Measurements from ENCODE around the gene FOXP2. TPM values are rescaled to one million over a fixed set of nuclear protein-coding genes. Genes with fewer than 3 reads are reported as not detected.
A peak's percentile ranks its signal among the peaks of the same experiment; 100 is the strongest.
"Not testable (repeated sequence)": the region's sequence is repeated elsewhere in the genome, so short reads cannot be mapped to it uniquely, and the experiment has no call there.

The FOXP2 gene
- total RNA-seq, 1 donor: 5.8 TPM

DNA sequence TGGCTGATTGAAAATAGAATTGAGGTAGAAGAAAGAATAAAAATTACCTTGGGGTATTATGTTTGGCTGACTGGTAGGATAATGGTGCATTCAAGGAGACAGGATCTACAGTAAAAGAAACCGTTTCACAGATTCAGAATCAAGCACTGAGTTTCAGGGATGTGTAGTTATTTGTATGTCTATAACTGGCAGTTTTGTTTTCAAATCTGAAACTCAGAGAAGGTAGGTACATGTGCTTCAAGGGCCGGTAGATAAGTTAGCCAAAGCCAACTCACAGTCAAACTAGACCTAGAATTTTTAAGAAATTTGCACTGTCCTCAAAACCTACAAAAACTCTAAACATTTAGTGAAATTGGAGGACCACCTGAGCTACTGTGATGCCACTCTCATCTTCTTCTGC, 191.5 kb downstream of the FOXP2 start:
- no peak overlapping the region for H2AFZ ChIP-seq (ENCODE audit: low read length)
- no peaks in the 10 kb centered on the region for H4K20me1 ChIP-seq (ENCODE audit: insufficient read depth, low read length)
- DNase-seq (ENCODE audit: insufficient read length, low spot score, missing footprints): peak; percentile 0
- H3K4me2 ChIP-seq (ENCODE audit: insufficient read depth, low read length): no peak overlapping the region
- H3K9me3 ChIP-seq (ENCODE audit: low read depth, low read length): no peaks in the 10 kb centered on the region
- H3K36me3 ChIP-seq (ENCODE audit: insufficient read depth, low read length): no peaks in the 10 kb centered on the region
- no peaks in the 10 kb centered on the region for H3K4me1 ChIP-seq (ENCODE audit: insufficient read depth, low read length)
- H3K27ac ChIP-seq (ENCODE audit: low read depth, low read length): no peak overlapping the region
- TF ChIP-seq, protein P1, sequence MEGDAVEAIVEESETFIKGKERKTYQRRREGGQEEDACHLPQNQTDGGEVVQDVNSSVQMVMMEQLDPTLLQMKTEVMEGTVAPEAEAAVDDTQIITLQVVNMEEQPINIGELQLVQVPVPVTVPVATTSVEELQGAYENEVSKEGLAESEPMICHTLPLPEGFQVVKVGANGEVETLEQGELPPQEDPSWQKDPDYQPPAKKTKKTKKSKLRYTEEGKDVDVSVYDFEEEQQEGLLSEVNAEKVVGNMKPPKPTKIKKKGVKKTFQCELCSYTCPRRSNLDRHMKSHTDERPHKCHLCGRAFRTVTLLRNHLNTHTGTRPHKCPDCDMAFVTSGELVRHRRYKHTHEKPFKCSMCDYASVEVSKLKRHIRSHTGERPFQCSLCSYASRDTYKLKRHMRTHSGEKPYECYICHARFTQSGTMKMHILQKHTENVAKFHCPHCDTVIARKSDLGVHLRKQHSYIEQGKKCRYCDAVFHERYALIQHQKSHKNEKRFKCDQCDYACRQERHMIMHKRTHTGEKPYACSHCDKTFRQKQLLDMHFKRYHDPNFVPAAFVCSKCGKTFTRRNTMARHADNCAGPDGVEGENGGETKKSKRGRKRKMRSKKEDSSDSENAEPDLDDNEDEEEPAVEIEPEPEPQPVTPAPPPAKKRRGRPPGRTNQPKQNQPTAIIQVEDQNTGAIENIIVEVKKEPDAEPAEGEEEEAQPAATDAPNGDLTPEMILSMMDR (IDR thresholded peaks at IDR 0.05; ENCODE audit: extremely low read depth, low read depth, low read length): no peak
- H3K4me3 ChIP-seq (ENCODE audit: insufficient read depth, low read length): no peak overlapping the region
- no peaks in the 10 kb centered on the region for H3K27me3 ChIP-seq (ENCODE audit: insufficient read depth, low read length)
- no peaks in the 10 kb centered on the region for H3K79me2 ChIP-seq (ENCODE audit: insufficient read depth, low read length)

DNA sequence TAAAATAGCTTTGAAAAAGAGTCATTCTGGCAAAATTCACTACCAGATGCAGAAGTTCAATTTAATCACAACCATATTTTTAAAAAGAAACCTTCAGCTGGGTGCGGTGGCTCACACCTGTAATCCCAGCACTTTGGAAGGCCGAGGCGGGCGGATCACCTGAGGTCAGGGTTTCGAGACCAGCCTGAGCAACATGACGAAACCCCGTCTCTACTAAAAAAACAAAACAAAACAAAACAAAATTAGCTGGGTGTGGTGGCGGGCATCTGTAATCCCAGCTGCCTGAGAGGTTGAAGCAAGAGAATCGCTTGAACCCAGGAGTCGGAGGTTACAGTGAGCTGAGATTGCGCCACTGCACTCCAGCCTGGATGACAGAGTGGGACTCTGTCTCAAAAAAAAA, 194.2 kb downstream of the FOXP2 start:
- H3K79me2 ChIP-seq (ENCODE audit: insufficient read depth, low read length); H4K20me1 ChIP-seq (ENCODE audit: insufficient read depth, low read length); H3K27me3 ChIP-seq (ENCODE audit: insufficient read depth, low read length); H3K27ac ChIP-seq (ENCODE audit: low read depth, low read length); H3K36me3 ChIP-seq (ENCODE audit: insufficient read depth, low read length); H3K9me3 ChIP-seq (ENCODE audit: low read depth, low read length); DNase-seq (ENCODE audit: insufficient read length, low spot score, missing footprints); H3K4me3 ChIP-seq (ENCODE audit: insufficient read depth, low read length); H3K4me1 ChIP-seq (ENCODE audit: insufficient read depth, low read length); H2AFZ ChIP-seq (ENCODE audit: low read length); H3K4me2 ChIP-seq (ENCODE audit: insufficient read depth, low read length): not testable (repeated sequence)

DNA sequence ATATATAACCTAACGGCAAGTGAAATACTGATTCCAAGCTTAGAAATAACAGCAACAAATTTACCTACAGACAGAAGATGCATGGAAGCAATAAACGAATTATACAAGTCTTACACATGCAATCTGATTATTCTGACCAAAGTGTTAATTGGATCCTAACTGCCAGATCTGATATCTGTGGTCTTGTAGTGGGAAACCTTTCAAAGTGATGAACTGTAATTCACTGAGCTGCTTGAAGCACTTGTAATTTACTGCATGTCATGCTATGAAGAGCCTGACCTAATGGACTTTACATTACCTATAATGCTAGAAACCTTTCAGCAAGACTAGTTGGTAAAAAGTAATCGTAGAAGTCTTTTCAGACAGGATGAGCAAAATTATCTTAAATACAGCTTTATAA, 205.6 kb downstream of the FOXP2 start:
- Histone ChIP-seq H3K36me3 (ENCODE audit: insufficient read depth, low read length) (no peaks in the 10 kb centered on the region), H3K27ac (ENCODE audit: low read depth, low read length) (no peak overlapping the region), H3K4me2 (ENCODE audit: insufficient read depth, low read length) (no peak overlapping the region), H3K79me2 (ENCODE audit: insufficient read depth, low read length) (no peaks in the 10 kb centered on the region), H3K27me3 (ENCODE audit: insufficient read depth, low read length) (no peaks in the 10 kb centered on the region), H3K9me3 (ENCODE audit: low read depth, low read length) (no peaks in the 10 kb centered on the region), H4K20me1 (ENCODE audit: insufficient read depth, low read length) (no peaks in the 10 kb centered on the region), H2AFZ (ENCODE audit: low read length) (no peak overlapping the region), H3K4me1 (ENCODE audit: insufficient read depth, low read length) (no peaks in the 10 kb centered on the region), H3K4me3 (ENCODE audit: insufficient read depth, low read length) (no peak overlapping the region)
- DNase-seq (ENCODE audit: insufficient read length, low spot score, missing footprints): no peak
- TF ChIP-seq, protein P1 (IDR thresholded peaks at IDR 0.05; ENCODE audit: extremely low read depth, low read depth, low read length): no peak

DNA sequence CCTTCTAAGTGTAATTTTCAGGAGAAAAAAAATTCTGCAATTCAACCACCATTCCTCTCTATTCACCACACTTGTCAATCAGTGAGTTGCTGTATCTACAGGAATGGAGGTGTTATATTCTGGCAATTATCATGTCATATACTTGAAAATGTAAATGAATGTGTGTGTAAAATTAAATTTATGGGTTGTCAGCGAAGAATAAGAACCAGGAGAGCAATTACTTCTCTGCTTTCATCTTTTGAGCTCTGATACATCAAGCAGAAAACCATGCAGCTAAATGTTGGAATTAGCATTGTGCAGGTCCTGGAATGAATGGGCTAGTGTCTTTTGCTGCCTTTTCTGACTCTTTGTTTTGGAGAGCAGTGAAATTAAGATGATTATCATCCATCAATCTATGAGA, 207.6 kb downstream of the FOXP2 start:
- TF ChIP-seq, protein P1 (IDR thresholded peaks at IDR 0.05; ENCODE audit: extremely low read depth, low read depth, low read length): no peak
- no peak overlapping the region for H3K4me2 ChIP-seq (ENCODE audit: insufficient read depth, low read length)
- H3K9me3 ChIP-seq (ENCODE audit: low read depth, low read length): no peaks in the 10 kb centered on the region
- no peaks in the 10 kb centered on the region for H3K4me1 ChIP-seq (ENCODE audit: insufficient read depth, low read length)
- no peak overlapping the region for H3K4me3 ChIP-seq (ENCODE audit: insufficient read depth, low read length)
- no peak overlapping the region for H3K27ac ChIP-seq (ENCODE audit: low read depth, low read length)
- no peaks in the 10 kb centered on the region for H3K27me3 ChIP-seq (ENCODE audit: insufficient read depth, low read length)
- no peaks in the 10 kb centered on the region for H3K79me2 ChIP-seq (ENCODE audit: insufficient read depth, low read length)
- H2AFZ ChIP-seq (ENCODE audit: low read length): no peak overlapping the region
- no peak for DNase-seq (ENCODE audit: insufficient read length, low spot score, missing footprints)
- H3K36me3 ChIP-seq (ENCODE audit: insufficient read depth, low read length): no peaks in the 10 kb centered on the region
- no peaks in the 10 kb centered on the region for H4K20me1 ChIP-seq (ENCODE audit: insufficient read depth, low read length)
